ENCODE results near the gene TXLNB.
"Not testable (repeated sequence)": the region's sequence is repeated elsewhere in the genome, so short reads cannot be mapped to it uniquely, and the experiment has no call there.

TXLNB gene

DNA sequence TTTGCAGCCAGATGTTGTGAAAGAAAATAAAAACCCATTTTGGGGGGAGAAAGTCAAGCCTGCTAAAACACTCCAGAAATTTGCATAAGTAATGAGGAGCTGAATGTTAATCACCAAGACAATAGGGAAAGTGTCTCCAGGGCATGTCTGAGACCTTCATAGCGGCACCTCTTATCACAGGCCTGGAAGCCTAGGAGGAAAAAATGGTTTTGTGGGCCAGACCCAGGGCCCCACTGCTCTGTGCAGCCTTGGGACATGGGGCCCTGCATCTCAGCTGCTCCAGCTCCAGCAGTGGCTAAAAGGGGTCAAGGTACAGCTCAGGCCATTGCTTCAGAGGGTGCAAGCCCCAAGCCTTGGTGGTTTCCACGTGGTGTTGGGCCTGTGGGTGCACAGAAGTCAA lies 57.6 kb downstream of the TXLNB start:
- DNase-seq (ENCODE audit: low read depth): not testable (repeated sequence)

DNA sequence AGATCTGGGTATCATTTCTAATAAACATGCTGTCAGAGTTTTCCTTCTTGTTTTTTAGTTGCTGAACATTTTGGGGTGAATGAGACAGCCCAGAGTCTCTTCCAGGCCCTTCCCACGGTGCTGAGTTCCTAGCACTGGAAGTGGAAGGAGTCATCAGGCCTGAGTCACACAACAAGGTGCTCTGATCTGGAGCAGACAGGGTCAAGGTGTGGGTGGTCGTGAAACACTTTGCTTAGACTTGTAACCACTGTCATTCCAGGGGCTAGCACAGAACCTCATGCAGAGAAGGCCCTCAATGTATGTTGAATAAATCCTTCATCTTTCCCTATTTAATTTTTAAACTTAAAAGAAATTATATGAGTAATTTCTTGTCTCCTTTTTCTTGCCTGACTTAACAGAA lies 60.6 kb downstream of the TXLNB start:
- no peak for DNase-seq (ENCODE audit: low read depth)

DNA sequence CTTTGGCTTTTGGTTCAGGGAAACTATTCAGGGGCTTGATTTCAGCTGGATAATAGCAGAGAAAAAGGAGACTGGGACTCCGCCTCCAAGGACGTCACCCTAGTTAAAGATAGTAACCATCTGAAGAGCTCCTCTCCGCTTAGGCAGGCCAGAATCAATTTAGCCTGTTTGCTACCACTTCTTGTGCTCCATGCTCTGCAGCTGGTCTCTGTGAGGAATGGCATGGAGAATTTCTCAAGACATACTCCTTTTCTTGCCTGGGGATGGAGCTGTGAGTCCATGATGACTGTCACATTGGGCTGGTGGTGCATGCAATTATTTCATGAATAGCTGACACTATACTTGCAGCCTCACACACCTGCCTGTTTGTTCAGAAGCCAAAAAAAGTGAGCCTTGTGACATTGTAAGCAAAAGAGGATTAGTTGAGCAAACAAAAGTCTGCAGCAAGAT lies 61.4 kb downstream of the TXLNB start:
- no peak for DNase-seq (ENCODE audit: low read depth)

DNA sequence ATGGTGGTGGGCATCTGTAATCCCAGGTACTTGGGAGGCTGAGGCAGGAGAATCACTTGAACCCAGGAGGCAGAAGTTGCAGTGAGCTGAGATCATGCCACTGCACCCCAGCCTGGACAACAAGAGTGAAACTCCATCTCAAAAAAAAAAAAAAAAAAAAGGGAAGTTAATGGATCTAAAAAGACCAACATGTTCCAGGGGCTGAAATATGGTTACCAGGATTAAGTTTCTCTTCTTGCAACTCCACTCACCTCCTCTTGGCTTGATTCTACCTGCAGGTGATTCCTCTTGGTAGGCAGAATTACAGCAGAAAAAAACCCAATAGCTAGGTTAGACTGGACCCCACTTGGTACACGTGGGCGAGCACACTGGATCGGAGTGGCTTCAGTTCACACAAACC lies 63.4 kb downstream of the TXLNB start:
- not testable (repeated sequence) for DNase-seq (ENCODE audit: low read depth)

DNA sequence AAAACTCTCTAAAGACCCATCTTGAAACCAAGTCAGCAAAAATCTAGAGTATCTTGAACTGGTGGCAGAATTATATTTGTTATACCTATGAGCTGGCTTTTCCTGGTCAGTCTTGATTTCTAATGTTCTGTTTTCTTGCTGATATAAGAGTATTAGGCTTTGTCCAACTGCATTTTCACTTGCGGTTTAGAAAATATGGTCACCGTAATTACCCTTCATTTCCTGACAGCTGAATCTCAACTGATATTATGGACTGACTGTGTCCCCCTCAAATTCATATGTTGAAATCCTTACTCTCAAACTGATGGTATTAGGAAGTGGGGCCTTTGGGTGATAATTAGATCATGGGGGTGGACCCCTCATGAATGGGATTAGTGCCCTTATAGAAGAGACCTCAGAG lies 72.1 kb downstream of the TXLNB start:
- no peak for DNase-seq (ENCODE audit: low read depth)

DNA sequence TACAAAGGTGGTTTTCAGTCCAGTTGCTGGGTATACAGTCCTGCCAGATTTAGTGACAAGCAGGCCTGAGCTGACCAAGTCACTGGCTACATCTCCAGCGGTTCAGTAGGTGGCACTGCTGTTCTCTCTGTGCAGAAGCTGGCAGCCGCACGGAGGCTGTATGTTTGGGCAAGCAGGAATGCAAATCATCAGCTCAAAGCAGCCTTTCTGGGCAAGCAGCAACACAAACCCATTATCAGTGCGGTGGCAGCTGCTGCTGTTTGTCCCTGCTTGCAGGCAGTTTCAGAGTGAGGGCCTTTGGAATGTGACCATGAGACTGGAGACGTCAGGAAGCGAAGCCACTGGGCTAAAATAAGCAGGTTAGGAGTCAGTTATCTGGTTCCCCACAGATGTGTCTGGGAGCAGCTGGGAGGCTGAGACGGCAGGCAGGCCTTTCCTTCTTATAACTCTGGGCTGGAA lies 72.5 kb downstream of the TXLNB start:
- DNase-seq (ENCODE audit: low read depth): peak; percentile 53

DNA sequence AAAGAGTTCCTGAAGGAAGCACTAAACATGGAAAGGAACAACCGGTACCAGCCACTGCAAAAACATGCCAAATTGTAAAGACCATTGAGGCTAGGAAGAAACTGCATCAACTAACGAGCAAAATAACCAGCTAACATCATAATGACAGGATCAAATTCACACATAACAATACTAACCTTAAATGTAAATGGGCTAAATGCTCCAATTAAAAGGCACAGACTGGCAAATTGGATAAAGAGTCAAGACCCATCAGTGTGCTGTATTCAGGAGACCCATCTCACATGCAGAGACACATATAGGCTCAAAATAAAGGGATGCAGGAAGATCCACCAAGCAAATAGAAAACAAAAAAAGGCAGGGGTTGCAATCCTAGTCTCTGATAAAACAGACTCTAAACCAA lies 79.3 kb downstream of the TXLNB start:
- DNase-seq (ENCODE audit: low read depth): not testable (repeated sequence)

DNA sequence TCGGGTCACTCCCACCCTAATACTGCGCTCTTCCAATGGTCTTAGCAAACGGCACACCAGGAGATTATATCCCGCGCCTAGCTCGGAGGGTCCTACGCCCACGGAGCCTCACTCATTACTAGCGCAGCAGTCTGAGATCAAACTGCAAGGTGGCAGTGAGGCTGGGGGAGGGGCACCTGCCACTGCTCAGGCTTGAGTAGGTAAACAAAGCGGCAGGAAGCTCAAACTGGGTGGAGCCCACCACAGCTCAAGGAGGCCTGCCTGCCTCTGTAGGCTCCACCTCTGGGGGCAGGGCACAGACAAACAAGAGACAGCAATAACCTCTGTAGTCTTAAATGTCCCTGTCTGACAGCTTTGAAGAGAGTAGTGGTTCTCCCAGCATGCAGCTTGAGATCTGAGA lies 81.0 kb downstream of the TXLNB start:
- DNase-seq (ENCODE audit: low read depth): not testable (repeated sequence)

DNA sequence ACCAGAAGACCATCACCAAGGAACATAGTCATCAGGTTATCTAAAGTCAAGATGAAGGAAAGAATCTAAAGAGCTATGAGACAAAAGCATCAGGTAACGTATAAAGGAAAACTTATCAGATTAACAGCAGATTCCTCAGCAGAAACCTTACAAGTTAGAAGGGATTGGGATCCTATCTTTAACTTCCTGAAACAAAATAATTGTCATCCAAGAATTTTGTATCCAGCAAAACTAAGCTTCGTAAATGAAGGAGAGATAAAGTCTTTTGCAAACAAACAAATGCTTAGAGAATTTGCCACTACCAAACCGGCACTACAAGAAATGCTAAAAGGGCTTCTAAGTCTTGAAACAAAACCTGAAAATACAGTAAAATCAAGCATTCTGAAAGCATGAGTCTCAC lies 86.0 kb downstream of the TXLNB start:
- no peak for DNase-seq (ENCODE audit: low read depth)

DNA sequence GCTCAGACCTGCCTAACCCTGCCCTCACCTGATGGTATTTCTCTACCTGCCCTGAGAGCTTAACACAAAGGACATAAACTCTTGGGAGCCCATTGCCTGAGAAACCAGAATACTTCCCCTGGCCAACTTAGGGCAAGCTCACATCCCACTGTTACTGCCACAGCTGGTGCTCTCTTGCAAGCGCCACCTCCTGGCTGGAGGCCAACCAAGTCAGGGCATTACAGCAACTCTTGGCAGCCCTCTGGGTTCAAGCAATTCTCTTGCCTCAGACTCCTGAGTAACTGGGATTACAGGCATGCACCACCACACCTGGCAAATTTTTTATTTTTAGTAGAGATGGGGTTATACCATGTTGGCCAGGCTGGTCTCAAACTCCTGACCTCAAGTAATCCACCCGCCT lies 86.8 kb downstream of the TXLNB start:
- DNase-seq (ENCODE audit: low read depth): no peak

DNA sequence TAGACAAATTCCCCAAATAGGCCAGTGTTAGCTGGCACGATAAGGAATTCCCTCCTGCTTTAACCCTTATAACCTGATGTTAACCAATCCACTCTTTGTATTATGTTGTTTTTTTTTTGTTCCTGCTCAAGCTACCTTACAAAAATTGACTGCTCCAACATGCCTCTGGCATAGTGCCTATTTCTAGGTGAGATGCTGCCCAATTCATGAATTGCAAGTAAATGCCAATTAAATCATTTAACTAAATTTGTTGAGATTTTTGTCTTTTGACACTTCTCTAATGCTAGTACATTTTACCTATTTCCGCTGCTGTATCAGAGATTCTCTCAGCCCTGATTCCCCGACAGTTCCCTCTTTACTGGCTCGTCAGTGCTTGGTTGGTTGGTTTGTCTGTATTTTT lies 90.4 kb downstream of the TXLNB start:
- no peak for DNase-seq (ENCODE audit: low read depth)

DNA sequence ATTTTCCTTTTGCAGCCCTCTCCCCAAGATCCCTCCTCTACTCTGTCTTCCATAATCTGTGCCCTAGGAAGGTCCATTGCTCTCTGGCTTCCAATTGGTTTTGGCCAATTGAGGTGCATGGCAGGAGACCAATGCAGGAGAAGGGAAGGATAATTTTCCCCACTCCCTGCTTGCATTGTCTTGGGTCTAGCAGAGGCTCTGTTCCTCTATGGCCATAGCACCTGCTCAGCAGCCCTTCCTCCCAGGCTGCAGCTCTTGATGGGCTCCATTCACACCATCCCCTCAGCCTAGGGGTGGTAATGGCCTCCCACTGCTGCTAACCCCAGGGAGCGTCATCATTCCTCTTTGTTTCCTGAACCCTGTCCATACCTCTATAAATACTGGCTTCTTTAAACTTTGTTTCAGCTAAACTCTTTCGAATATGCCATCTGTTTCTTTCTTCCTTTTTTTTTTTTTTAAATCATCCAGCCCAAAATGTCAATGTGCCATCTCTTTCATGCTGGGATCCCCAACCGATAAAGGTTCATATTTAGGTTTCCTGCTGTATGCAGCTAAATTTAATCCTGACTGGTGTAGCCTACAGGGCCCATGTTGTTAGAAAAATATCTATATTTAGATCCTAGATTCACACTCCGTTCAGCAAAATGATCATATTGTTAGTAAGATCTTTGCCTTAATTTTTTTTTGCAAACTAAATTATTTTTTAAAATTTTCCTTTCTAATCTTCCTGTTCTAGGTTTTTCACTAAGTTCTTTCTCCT lies 93.1 kb downstream of the TXLNB start:
- DNase-seq (ENCODE audit: low read depth): no peak

DNA sequence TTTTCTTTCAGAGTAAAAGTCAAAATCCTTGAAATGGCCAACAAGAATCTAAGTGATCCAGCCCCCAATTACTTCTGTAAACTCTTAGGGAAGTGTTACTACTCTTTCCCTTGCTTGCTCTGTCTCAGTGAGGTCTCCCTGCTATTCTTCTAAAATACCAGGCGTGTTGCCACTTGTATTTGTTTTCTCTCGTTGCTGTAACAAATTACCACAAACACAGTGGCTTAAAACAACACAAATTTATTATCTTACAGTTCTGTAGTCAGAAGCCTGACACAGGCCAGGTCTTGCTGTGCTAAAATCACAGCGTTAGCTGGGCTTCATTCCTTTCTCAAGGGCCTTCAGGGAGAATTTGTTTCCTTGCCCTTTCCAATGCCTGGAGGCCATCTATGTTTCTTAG lies 97.1 kb downstream of the TXLNB start:
- no peak for DNase-seq (ENCODE audit: low read depth)
